Measurements from ENCODE around the gene PIK3C2G. TPM values are rescaled to one million over a fixed set of nuclear protein-coding genes. Genes with fewer than 3 reads are reported as not detected.

The PIK3C2G gene
- total RNA-seq, 1 donor, result not detected

- Histone ChIP-seq H3K4me1 (ENCODE audit: insufficient read depth, low read length) (no peaks in the 10 kb centered on the region), H2AFZ (ENCODE audit: low read length) (no peak overlapping the region), H3K4me3 (ENCODE audit: insufficient read depth, low read length) (no peak overlapping the region), H3K27ac (ENCODE audit: low read depth, low read length) (no peak overlapping the region), H3K27me3 (ENCODE audit: insufficient read depth, low read length) (no peaks in the 10 kb centered on the region), H3K79me2 (ENCODE audit: insufficient read depth, low read length) (no peaks in the 10 kb centered on the region), H3K9me3 (ENCODE audit: low read depth, low read length) (no peaks in the 10 kb centered on the region), H3K36me3 (ENCODE audit: insufficient read depth, low read length) (no peaks in the 10 kb centered on the region), H3K4me2 (ENCODE audit: insufficient read depth, low read length) (no peak overlapping the region), H4K20me1 (ENCODE audit: insufficient read depth, low read length) (no peaks in the 10 kb centered on the region)
- no peak for TF ChIP-seq CTCF (IDR thresholded peaks at IDR 0.05; ENCODE audit: extremely low read depth, low read depth, low read length)
- DNase-seq (ENCODE audit: insufficient read length, low spot score, missing footprints), result no peak
These were observed 36.6 kb downstream of the PIK3C2G start for GRCh38 chr12:18297902-18298301.

- H4K20me1 ChIP-seq (ENCODE audit: insufficient read depth, low read length), result no peaks in the 10 kb centered on the region
- no peak overlapping the region for H3K27ac ChIP-seq (ENCODE audit: low read depth, low read length)
- no peak overlapping the region for H2AFZ ChIP-seq (ENCODE audit: low read length)
- TF ChIP-seq CTCF (IDR thresholded peaks at IDR 0.05; ENCODE audit: extremely low read depth, low read depth, low read length), result no peak
- no peaks in the 10 kb centered on the region for H3K4me1 ChIP-seq (ENCODE audit: insufficient read depth, low read length)
- H3K36me3 ChIP-seq (ENCODE audit: insufficient read depth, low read length), result no peaks in the 10 kb centered on the region
- DNase-seq (ENCODE audit: insufficient read length, low spot score, missing footprints), result no peak
- no peak overlapping the region for H3K4me2 ChIP-seq (ENCODE audit: insufficient read depth, low read length)
- H3K79me2 ChIP-seq (ENCODE audit: insufficient read depth, low read length), result no peaks in the 10 kb centered on the region
- H3K4me3 ChIP-seq (ENCODE audit: insufficient read depth, low read length), result no peak overlapping the region
- no peaks in the 10 kb centered on the region for H3K9me3 ChIP-seq (ENCODE audit: low read depth, low read length)
- H3K27me3 ChIP-seq (ENCODE audit: insufficient read depth, low read length), result no peaks in the 10 kb centered on the region
These were observed 41.6 kb downstream of the PIK3C2G start for GRCh38 chr12:18302809-18303430.

GRCh38 chr12:18304609-18305008, 43.3 kb downstream of the PIK3C2G start:
- H3K27ac ChIP-seq (ENCODE audit: low read depth, low read length), result no peak overlapping the region
- no peaks in the 10 kb centered on the region for H4K20me1 ChIP-seq (ENCODE audit: insufficient read depth, low read length)
- H3K9me3 ChIP-seq (ENCODE audit: low read depth, low read length), result no peaks in the 10 kb centered on the region
- no peak overlapping the region for H2AFZ ChIP-seq (ENCODE audit: low read length)
- H3K4me3 ChIP-seq (ENCODE audit: insufficient read depth, low read length), result no peak overlapping the region
- H3K27me3 ChIP-seq (ENCODE audit: insufficient read depth, low read length), result no peaks in the 10 kb centered on the region
- H3K4me2 ChIP-seq (ENCODE audit: insufficient read depth, low read length), result no peak overlapping the region
- H3K36me3 ChIP-seq (ENCODE audit: insufficient read depth, low read length), result no peaks in the 10 kb centered on the region
- no peak for DNase-seq (ENCODE audit: insufficient read length, low spot score, missing footprints)
- no peaks in the 10 kb centered on the region for H3K79me2 ChIP-seq (ENCODE audit: insufficient read depth, low read length)
- H3K4me1 ChIP-seq (ENCODE audit: insufficient read depth, low read length), result no peaks in the 10 kb centered on the region
- no peak for TF ChIP-seq CTCF (IDR thresholded peaks at IDR 0.05; ENCODE audit: extremely low read depth, low read depth, low read length)

GRCh38 chr12:18306311-18306710, 45.0 kb downstream of the PIK3C2G start:
- no peaks in the 10 kb centered on the region for H3K36me3 ChIP-seq (ENCODE audit: insufficient read depth, low read length)
- H3K27ac ChIP-seq (ENCODE audit: low read depth, low read length), result no peak overlapping the region
- no peak overlapping the region for H3K4me3 ChIP-seq (ENCODE audit: insufficient read depth, low read length)
- no peaks in the 10 kb centered on the region for H3K79me2 ChIP-seq (ENCODE audit: insufficient read depth, low read length)
- no peaks in the 10 kb centered on the region for H3K9me3 ChIP-seq (ENCODE audit: low read depth, low read length)
- no peak for TF ChIP-seq CTCF (IDR thresholded peaks at IDR 0.05; ENCODE audit: extremely low read depth, low read depth, low read length)
- no peak for DNase-seq (ENCODE audit: insufficient read length, low spot score, missing footprints)
- H4K20me1 ChIP-seq (ENCODE audit: insufficient read depth, low read length), result no peaks in the 10 kb centered on the region
- no peak overlapping the region for H2AFZ ChIP-seq (ENCODE audit: low read length)
- H3K4me1 ChIP-seq (ENCODE audit: insufficient read depth, low read length), result no peaks in the 10 kb centered on the region
- H3K4me2 ChIP-seq (ENCODE audit: insufficient read depth, low read length), result no peak overlapping the region
- no peaks in the 10 kb centered on the region for H3K27me3 ChIP-seq (ENCODE audit: insufficient read depth, low read length)
